ENCODE results near the gene COL6A1. TPM values are rescaled to one million over a fixed set of nuclear protein-coding genes. Genes with fewer than 3 reads are reported as not detected.

COL6A1 gene
- total RNA-seq, 1 experiment from 2014 or later, result 193 TPM

DNA sequence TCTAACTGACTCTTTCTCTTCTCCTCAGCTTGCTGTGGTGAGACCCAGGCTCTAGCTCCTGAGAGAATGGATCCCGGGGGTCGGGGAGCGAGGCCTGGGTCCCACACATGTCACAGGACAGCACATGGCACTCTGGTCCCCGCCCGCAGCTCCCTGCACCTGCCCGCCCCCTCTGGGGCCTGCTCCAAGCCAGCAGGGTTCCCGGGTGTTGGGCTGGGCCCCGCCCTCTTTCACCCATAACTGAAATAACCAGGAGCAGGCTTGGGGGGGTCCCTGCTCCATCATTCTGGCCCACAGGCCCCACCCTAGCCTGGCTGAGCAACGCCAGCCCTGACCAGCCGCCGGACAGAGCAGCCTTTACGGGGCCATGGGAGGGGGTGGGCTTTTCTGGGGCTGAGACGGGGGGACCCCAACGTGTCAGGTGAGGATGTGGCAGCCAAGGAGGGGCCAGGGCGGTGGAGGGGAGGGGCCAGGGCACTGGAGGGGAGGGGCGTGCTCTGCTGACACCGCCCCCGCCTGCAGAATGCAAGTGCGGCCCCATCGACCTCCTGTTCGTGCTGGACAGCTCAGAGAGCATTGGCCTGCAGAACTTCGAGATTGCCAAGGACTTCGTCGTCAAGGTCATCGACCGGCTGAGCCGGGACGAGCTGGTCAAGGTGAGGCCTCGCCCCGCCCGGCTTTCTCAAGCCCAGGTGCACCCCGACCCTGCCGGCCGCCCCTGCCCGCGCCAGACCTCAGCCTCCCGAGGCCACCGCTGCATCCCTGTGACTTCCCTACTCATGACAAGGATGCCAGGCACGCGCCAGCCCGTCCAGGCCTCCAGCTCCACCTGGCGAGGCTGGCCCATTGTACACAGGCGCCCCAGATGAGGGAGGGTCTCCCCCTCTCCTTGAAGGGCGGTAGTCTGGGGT, 19.4 kb downstream of the COL6A1 start:
- Histone ChIP-seq H3K18ac (ENCODE audit: insufficient read length, low read depth, low read length) (no peak overlapping the region), H3K14ac (ENCODE audit: insufficient read depth, low read length) (no peak overlapping the region), H4K20me1 (ENCODE audit: control insufficient read depth, insufficient read depth, insufficient read length) (no peaks in the 10 kb centered on the region), H4K91ac (ENCODE audit: insufficient read length, low read depth, low read length) (no peak overlapping the region), H3T11ph (ENCODE audit: low read length) (no peak overlapping the region), H2AK5ac (ENCODE audit: insufficient read length, low read length) (no peak overlapping the region), H3K27me3 (ENCODE audit: insufficient read depth, low read length) (no peaks in the 10 kb centered on the region), H3K79me2 (ENCODE audit: insufficient read depth, low read length) (no peaks in the 10 kb centered on the region), H3K27ac (ENCODE audit: insufficient read length, low read depth, low read length) (no peak overlapping the region), H2BK15ac (ENCODE audit: low read depth, low read length) (no peak overlapping the region), H3K56ac (ENCODE audit: insufficient read length, low read depth, low read length) (no peak overlapping the region), H3K79me1 (ENCODE audit: insufficient read depth, low read depth, low read length, poor library complexity, severe bottlenecking) (no peaks in the 10 kb centered on the region), H2BK20ac (ENCODE audit: low read depth, low read length, poor library complexity, severe bottlenecking) (no peak overlapping the region), H2BK5ac (ENCODE audit: insufficient read length, low read length) (no peak overlapping the region), H2AFZ (ENCODE audit: low read length) (no peak overlapping the region), H3K4me1 (ENCODE audit: insufficient read depth, low read length) (no peaks in the 10 kb centered on the region), H3K9me3 (ENCODE audit: control insufficient read depth, low read depth, low read length) (no peaks in the 10 kb centered on the region), H2BK120ac (ENCODE audit: low read depth, low read length, poor library complexity, severe bottlenecking) (no peak overlapping the region), H3K9ac (ENCODE audit: extremely low read depth, insufficient read length, low read length) (no peak overlapping the region), H3K23ac (ENCODE audit: insufficient read length, low read depth, low read length) (no peak overlapping the region), H4K5ac (ENCODE audit: insufficient read length, low read depth, low read length) (no peak overlapping the region), H2BK12ac (ENCODE audit: insufficient read length, low read depth, low read length) (no peak overlapping the region), H3K4me2 (ENCODE audit: insufficient read depth, insufficient read length, low read length) (no peak overlapping the region), H4K8ac (replicated peaks; ENCODE audit: insufficient read length, low read depth, low read length) (no peak overlapping the region), H3K23me2 (ENCODE audit: insufficient read length, low read depth, low read length, poor library complexity, severe bottlenecking) (no peaks in the 10 kb centered on the region), H3K4ac (ENCODE audit: low read depth, low read length) (no peak overlapping the region)
- no peak overlapping the region for H3K27ac Mint-ChIP-seq
- H3K9me3 Mint-ChIP-seq, result peaks cover 3 to 5% of the 10 kb centered on the region in 2 experiments; a peak in 2 of 5 replicates
- TF ChIP-seq, protein P1, sequence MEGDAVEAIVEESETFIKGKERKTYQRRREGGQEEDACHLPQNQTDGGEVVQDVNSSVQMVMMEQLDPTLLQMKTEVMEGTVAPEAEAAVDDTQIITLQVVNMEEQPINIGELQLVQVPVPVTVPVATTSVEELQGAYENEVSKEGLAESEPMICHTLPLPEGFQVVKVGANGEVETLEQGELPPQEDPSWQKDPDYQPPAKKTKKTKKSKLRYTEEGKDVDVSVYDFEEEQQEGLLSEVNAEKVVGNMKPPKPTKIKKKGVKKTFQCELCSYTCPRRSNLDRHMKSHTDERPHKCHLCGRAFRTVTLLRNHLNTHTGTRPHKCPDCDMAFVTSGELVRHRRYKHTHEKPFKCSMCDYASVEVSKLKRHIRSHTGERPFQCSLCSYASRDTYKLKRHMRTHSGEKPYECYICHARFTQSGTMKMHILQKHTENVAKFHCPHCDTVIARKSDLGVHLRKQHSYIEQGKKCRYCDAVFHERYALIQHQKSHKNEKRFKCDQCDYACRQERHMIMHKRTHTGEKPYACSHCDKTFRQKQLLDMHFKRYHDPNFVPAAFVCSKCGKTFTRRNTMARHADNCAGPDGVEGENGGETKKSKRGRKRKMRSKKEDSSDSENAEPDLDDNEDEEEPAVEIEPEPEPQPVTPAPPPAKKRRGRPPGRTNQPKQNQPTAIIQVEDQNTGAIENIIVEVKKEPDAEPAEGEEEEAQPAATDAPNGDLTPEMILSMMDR (conservative IDR thresholded peaks at IDR 0.05), result no peak
- peaks cover 14 to 35% (median 16%) of the 10 kb centered on the region in 3 experiments for H3K36me3 Mint-ChIP-seq (ENCODE audit: insufficient read depth in 1 of 3, low read depth in 3 of 3)
- WGBS (ENCODE audit: extremely low coverage, insufficient read length, low lambda C conversion rate), result no CpG with 5 or more reads among the region's 44 CpGs
- H3K27me3 Mint-ChIP-seq (ENCODE audit: low read depth), result no peaks in the 10 kb centered on the region
- peak; percentile 38 for DNase-seq
- no peak overlapping the region for H3K4me3 Mint-ChIP-seq
- H3K4me1 Mint-ChIP-seq, result no peaks in the 10 kb centered on the region
